Stromal cell of bone marrow (primary cell): ENCODE results near the gene SF3A2.
A peak's percentile ranks its signal among the peaks of the same experiment; 100 is the strongest.
"Not testable (repeated sequence)": the region's sequence is repeated elsewhere in the genome, so short reads cannot be mapped to it uniquely, and the experiment has no call there.

ENCODE experiments used
- DNase-seq: peaks from one replicate; pipeline ENCODE4 v3.0.0-alpha.2; 2012; ENCODE audit warnings: low read depth

Gene SF3A2

GRCh38 chr19:2274931-2275535, 38.4 kb downstream of the SF3A2 start:
- peak; percentile 42 for DNase-seq

DNA sequence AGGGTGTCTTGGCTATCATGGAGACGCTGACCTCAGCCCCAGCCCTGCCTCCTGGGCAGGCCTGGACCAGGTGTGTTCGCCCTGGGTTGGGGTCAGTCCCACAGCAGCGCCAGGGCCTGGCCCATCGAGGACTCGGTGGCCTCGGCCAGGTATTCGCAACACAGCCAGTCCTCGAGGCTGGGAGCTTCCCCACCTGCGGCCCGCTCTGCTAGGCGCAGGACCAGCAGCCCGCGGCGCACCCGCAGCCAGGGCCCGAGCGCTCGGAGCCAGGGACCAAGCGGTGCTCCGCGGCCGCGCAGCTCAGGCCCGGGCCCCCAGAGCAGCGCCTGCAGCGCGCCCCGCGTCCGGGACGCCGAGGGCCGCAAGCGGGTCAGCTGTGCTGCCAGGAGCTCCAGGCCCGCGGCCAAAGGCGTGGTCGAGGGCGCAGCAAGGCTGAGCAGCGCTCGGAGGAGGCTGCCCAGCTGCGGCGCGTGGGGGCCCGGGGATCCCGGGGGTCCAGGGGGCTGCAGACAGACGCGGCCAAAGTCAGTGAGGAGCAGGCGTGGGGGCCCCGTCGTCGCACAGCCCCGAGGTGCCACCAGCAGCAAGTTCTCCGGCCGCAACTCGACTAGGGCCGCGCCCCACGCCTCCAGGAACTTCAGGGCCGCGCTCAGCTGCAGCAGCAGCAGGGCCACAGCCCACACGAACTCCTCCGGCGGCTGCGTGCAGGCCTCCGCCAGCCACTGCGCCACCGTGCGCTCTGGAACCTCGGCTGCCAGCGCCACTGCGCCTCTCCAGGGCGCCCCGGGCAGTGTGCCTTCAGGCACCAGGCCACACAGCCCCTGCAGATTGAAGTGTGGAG, 39.2 kb downstream of the SF3A2 start:
- DNase-seq, result no peak

DNA sequence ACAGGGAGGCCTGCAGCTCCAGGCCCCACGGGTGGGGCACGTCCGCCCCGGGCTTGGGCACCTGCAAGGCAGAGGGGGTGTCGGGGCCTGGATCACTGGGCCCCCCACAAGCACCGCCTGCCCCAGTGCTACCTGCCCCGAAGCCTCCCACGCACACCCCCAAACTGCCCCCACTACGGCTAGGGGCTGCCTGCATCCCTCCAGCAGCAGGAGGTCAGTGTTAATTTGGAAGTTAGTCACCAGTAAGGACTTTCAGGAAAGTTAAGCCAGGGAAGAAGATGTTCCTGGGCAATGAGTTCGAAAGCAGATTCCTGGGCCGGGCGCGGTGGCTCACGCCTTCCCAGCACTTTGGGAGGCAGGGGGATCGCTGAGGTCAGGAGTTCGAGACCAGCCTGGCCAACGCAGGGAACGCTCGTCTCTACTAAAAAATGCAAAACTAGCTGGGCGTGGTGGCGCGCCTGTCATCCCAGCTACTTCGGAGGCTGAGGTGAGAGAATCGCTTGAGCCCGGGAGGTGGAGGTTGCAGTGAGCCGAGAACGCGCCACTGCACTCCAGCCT, 39.9 kb downstream of the SF3A2 start:
- DNase-seq, result no peak

- DNase-seq, result no peak
Observed at GRCh38 chr19:2277138-2277537, 40.5 kb downstream of the SF3A2 start.

- DNase-seq, result no peak
Observed at GRCh38 chr19:2278459-2279158, 42.0 kb downstream of the SF3A2 start.

DNA sequence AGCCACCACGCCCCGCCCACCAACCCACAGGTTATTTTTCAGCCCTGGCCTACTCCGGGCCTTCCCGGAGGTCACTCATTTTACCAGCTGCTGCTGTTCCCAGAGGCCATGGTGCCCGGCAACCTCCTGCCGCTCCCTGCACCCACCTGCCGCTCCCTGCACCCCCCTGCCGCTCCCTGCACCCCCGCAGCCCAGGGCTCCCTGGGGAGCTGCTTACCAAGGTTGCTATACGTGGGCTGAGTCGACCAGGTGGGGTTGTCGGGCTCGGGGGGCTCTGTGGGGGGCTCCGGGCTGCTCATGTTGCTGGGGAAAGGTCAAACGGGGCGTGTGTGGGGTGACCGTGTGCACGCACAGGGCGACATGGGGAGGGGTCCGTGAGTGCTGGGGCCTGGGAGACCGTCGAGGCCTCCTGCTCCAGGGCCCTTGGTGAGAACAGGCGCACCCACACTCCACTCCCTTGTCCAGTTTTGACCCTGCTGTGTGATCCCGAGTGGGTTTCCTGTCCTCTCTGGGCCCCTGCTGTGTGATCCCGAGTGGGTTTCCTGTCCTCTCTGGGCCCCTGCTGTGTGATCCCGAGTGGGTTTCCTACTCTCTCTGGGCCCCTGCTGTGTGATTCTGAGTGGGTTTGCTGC, 44.1 kb downstream of the SF3A2 start:
- no peak for DNase-seq

DNA sequence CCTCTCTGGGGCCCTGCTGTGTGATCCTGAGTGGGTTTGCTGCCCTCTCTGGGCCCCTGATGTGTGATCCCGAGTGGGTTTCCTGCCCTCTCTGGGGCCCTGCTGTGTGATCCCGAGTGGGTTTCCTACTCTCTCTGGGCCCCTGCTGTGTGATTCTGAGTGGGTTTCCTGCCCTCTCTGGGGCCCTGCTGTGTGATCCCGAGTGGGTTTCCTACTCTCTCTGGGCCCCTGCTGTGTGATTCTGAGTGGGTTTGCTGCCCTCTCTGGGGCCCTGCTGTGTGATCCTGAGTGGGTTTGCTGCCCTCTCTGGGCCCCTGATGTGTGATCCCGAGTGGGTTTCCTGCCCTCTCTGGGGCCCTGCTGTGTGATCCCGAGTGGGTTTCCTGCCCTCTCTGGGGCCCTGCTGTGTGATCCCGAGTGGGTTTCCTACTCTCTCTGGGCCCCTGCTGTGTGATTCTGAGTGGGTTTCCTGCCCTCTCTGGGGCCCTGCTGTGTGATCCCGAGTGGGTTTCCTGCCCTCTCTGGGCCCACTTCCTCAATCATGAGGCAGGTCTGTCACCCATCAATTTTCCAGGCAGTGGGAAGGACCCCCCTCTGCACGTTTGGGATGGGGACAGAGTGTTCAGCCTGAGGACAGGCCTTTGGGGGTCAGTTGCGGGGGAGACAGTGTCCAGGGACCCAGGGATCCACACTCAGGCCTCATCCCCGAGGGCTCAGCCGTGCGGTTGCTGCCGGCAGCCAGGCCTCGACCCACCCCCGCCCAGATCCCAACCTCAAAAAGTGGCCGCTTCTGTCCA, 44.8 kb downstream of the SF3A2 start:
- DNase-seq, result not testable (repeated sequence)

DNA sequence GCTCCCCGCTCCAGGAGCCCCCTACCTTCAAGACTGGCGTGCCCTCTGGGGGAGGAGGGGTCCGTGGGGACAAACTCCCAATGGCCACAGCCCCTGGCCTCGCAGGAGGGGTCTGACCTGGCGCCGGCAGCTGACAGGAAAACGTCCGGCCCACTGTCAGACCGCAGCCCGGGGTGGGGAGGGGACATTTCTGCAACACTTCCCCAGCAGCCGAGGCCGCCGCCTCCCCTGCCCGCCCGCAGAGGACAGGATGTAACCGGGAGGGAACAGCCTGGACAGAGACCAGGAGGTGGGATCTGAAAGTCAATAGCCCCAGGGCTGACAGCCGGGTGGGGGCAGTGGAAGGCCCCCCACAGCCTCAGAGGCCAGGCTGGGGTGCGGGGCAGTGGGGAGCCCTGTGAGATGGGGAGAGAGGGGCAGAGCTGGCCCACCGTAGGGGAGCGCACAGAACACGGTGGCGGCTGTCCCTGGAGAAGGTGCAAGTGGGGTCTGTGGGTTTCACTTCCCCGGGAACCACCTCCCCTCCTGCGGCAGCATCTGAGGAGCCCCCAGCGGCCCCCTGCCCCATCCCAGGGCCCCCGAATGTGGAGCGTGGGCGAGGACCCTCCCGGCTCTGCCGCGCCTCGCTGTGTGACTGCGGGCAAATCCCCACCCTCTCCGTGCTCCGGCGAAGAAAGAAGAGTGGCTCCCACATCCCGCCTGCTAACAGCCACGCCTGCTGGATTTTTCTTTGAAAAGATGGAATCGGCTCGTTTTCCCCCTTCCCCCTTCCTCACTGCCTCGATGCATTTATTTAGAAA, 45.6 kb downstream of the SF3A2 start, which contains the start of gene PEAK3:
PEAK3 (minus strand) TSS at position 114 of the 800 bp plus-strand sequence. CDS start 1,244 bp downstream, outside the sequence.
- DNase-seq, result no peak

- DNase-seq, result no peak
Observed at GRCh38 chr19:2282862-2283237, 46.2 kb downstream of the SF3A2 start.

DNA sequence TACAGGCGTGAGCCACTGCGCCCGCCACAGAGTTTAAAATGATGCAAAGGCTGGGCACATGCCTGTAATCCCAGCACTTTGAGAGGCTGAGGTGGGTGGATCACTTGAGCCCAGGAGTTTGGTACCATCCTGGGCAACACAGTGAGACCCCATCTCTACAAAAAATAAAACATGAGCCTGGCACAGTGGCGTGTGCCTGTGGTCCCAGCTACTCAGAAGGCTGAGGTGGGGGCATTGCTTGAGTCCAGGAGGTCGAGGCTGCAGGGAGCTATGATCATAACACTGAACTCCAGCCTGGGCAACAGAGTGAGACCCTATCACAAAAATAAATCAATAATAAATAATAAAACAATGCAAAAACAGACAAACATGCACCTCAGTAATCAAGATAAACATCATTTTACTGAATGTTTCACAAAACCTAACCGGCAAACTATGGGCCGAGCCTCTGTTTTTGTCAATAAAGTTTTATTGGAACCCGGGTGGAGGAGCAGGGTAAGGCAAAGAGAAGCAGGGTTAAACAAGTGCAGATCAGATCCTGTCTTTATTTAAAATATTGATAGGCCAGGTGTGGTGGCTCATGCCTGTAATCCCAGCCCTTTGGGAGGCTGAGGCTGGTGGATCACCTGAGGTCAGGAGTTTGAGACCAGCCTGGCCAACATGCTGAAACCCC, 47.3 kb downstream of the SF3A2 start:
- no peak for DNase-seq

DNA sequence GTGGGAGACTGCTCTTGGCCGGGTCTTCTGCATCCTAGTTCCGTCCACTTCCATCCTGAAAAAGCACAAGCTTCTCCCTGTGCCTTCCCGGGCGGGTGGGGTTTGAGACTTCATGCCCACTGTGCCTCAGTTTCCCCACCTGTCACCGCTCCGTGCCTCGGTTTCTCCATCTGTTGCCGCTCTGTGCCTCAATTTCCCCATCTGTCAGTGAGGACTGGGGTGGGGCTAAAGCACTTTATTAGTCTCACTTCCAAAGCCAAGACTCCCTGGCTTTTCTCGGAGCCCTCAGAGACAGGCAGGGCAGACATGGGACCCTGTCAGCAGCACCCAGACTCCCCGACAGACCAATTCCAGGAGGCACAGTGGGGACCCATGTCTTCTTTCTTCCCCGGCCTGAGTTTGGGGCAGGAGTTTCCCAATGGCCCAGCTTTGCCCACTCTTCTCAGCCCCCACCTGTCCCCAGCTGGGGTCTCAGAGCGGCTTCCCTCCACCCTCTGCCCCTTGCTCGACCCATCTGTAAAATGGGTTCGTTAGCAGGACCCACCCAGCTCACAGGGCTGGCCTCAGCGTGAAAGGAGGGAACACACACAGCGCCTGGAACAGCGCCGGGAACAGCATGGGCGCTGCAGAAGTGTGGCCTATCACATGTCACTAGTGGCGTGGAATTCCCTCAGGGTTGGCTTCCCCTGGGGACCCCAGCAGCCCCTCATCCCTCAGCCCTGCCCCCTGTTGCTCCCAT, 49.9 kb downstream of the SF3A2 start:
- DNase-seq, result no peak

DNA sequence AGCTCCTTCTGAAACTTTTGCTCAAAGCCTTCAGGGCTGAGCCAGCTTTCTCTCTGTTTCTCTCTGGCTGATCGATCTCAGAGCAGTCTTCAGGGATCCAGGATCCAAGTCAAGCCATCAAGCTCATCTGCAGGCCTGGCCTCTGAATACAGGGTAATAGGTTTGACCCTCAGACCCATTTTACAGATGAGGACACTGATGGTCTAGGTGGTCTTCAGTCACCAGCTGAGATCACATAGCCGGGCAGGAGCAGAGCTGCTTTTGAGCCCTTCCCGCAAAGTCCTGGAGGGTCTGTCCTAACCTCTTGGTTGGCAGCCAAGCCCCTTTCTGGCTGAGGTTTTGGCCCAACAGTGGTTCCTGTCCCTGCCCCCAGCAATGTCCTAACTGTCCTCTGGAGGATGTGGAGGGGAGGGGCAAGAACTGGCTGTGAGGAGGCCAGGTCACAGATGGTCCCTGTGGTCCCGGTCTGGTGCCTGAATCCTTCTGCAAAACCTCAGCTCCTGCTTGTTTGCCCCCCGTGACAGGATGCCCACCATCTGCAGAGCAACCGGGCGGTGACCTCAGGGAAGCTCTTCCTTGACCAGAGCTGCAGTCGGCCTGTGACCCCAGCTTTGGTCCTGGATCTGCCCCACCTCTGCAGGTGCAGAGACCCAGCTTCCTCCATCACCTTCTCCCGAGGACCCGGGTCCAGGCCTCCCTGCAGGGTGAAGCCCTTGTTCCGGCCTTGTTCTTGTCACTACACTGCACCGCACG, 51.1 kb downstream of the SF3A2 start:
- no peak for DNase-seq

GRCh38 chr19:2288338-2288817, 51.8 kb downstream of the SF3A2 start:
- DNase-seq, result no peak

DNA sequence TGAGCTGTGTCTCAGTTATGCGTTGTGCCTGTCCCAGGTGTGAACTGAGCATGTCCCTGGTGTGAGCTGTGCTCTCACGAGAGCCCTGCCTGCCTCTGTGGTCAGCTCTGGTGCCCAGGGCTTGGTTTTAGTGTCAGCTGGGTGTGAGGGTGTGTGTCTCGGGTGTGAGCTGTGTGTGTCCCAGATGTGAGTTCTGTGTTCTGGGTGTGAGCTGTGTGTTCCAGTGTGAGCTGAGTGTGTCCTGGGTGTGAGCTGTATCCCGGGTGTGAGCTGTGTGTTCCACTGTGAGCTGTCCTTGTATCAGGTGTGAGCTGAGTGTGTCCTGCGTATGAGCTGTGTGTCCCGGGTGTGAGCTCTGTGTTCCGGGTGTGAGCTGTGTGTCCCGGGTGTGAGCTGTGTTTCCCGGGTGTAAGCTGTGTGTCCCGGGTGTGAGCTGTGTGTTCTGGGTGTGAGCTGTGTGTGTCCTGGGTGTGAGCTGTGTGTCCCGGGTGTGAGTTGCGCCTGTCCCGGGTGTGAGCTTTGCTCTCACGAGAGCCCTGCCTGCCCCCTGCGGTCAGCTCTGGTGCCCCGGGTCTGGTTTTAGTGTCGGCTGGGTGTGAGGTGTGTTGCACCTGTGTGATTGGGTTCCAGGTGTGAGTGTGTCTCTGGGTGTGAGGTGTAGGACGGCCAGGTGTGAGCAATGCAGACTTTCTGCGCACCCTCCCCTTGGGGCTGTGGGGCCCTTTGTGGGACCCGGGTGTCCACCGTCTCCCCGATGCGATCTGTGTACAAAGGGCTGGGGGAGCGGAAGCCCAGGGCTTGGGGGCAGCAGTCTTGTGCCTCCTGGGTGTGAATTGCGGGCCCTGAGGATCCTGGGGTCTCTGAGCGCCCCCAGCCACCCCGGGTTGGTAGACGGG, 52.4 kb downstream of the SF3A2 start:
- no peak for DNase-seq

- DNase-seq, result no peak
Observed at GRCh38 chr19:2289714-2290435, 53.3 kb downstream of the SF3A2 start.

- no peak for DNase-seq
Observed at GRCh38 chr19:2290441-2291184, 54.0 kb downstream of the SF3A2 start.
